Memory B cell (primary cell): Measurements from ENCODE around the gene HPCAL1.

Experiments used
- ATAC-seq: fragments of 150-1000 bp; cut with Tn5 transposase; 2 replicates; pipeline ENCODE4 v1.10.0; 2021; ENCODE audit warnings: low read depth, mild to moderate bottlenecking, moderate library complexity
- DNase-seq, 2 donors: peaks; one replicate each; pipeline ENCODE4 v3.0.0; 2022; ENCODE audit warnings: low spot score in 2 of 2
- H3K27ac Mint-ChIP-seq: one replicate; pipeline ENCODE4 v1.8.0; 2022; ENCODE audit warnings: mild to moderate bottlenecking, moderate library complexity, mixed read lengths
- H3K27me3 Mint-ChIP-seq: one replicate; pipeline ENCODE4 v1.8.0; 2022; ENCODE audit warnings: mixed read lengths
- H3K36me3 Mint-ChIP-seq: one replicate; pipeline ENCODE4 v1.8.0; 2022; ENCODE audit warnings: mild to moderate bottlenecking, mixed read lengths
- H3K4me1 Mint-ChIP-seq: one replicate; pipeline ENCODE4 v1.8.0; 2022; ENCODE audit warnings: mixed read lengths
- H3K4me3 Mint-ChIP-seq: one replicate; pipeline ENCODE4 v1.8.0; 2022; ENCODE audit warnings: mild to moderate bottlenecking, moderate library complexity, mixed read lengths
- H3K9me3 Mint-ChIP-seq: one replicate; pipeline ENCODE4 v1.8.0; 2022; ENCODE audit warnings: mixed read lengths

The HPCAL1 gene

DNA sequence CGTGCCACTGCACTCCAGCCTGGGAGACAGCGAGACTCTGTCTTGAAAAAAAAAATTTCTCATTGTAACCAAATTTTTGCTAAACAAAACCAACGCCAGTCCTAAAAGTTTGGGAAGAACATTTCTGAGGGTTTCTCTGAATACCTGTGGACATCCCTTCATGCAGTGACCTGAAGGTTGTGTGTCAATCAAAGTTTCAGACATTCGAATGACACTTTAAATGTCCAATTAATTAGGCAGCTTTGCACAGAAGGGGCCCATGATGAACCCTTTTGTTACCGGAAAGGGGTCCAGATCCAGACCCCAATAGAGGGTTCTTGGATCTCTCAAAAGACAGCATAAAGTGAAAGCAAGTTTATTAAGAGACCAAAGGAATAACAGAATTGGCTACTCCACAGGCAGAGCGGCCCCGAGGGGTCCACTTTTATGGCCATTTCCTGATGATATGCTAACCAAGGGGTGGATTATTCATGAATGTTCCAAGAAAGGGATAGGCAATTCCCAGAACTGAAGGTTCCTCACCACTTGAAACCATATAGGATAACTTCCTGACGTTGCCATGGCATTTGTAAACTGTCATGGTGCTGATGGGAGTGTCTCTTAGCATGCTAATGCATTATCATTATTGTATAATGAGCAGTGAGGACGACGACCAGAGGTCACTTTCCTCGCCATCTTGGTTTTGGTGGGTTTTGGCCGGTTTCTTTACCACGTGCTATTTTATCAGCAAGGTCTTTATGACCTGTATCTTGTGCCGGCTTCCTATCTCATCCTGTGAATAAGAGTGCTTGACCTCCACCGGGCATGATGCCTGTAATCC is 27.5 kb upstream of the HPCAL1 start:
- no peaks in the 10 kb centered on the region for H3K9me3 Mint-ChIP-seq
- H3K4me1 Mint-ChIP-seq: peaks cover 10% of the 10 kb centered on the region
- DNase-seq (no peak), ATAC-seq (no peak)
- H3K4me3 Mint-ChIP-seq: no peak overlapping the region
- no peaks in the 10 kb centered on the region for H3K36me3 Mint-ChIP-seq
- peaks cover 13% of the 10 kb centered on the region for H3K27me3 Mint-ChIP-seq
- H3K27ac Mint-ChIP-seq: no peak overlapping the region

DNA sequence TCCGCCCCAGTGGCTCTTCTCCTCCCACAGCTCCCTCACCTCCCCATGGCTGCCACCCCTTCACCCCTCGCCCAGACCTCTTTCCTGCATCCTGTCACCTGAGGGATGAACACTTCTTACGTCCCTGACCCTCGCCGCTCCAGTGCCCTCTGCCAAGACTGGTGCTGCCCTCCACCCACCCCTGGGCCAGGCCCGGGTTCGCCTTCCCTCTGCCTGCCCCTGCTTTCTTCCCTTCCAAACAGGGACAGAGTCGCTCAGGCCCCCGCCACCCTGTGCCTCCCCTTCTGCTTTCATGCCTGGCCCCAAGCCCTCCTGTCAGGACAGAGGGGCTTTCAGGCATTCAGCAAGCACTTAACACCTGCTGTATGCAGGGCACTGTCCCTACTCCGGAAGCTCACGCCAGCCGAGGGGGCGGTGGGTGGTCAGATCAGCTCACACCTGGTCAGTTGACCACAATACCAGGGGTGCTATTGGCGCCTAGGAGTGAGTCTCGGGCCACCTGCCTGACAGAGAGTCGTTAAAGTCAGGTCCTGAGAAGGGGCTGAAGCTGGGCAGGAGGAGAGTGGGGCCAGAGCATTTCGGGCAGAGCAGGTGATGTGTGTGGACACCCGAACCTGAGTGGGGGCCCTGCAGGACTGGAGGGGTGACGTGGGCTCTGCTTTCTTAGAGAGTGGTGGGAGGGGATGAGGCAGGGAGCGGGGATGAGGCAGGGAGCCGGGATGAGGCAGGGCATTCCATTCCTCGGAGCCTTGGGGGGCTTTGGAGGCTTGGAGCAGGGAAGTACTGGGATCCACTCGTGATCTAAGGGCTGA is 26.0 kb upstream of the HPCAL1 start:
- Mint-ChIP-seq H3K9me3 (no peaks in the 10 kb centered on the region), H3K4me1 (peaks cover 7% of the 10 kb centered on the region), H3K4me3 (no peak overlapping the region), H3K27ac (no peak overlapping the region), H3K36me3 (no peaks in the 10 kb centered on the region), H3K27me3 (peaks cover 13% of the 10 kb centered on the region)
- no peak for DNase-seq
- ATAC-seq: no peak

DNA sequence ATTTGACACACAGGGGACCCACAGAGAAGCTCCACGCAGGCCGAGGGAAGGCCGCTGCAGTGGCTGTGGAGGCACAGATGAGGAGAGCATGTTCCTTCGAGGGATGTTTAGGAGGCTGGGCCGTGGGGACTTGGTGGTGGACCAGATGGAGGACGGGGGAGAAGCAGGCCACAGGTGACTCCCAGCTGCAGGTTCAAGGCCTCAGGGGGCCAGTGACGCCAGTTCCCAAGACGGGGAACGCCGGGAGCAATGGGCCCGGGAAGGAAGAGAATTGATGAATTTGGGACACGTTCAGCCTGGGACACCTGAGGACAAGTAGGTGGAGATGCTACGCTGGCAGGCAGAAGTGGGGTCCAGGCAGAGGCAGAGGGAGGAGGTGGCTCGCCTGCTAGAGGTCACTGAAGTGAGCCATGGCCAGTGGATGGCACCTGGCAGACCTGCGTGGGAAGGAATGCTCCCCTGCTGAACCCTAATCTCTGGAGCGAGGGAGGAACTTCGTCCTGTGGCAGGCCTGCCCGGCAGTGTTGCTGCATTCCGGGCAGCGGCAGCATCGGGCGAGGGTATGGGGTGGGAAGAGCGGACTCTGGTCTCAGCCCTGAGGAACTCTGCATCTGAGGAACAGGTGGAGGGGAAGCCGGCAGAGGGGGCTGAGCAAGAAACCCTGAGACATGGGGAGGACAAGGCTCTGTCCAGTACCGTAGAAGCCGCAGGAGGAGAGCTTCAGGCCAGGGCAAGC is 25.2 kb upstream of the HPCAL1 start:
- H3K27ac Mint-ChIP-seq: no peak overlapping the region

DNA sequence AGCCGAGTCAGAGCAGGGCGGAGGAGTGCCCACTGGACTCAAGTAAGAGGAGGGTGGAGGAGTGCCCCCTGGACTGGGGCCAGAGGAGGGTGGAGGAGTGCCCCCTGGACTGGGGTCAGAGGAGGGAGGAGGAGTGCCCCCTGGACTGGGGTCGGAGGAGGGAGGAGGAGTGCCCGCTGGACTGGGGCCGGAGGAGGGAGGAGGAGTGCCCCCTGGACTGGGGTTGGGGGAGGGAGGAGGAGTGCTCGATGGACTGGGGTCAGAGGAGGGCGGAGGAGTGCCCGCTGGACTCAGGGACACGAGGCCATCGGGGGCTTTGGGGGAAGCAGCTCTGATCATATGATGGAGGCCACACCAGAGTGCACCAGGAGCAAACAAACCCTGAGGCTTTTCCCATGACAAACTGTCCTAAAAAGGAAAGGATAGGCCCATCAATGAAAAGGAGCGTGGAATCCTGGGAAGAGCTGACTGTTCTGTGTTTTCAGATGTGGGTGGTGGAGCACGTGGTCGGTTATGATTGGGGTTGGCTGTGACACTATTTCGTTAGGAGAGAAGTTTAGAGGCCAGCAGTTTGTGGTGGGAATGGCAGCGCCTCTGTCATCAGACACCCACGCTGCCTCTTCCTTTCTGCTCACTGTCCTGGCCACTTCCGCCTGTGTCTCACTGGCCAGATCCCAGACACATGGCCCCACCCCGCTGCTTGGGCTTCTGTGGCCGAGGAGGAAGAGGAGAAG is 24.5 kb upstream of the HPCAL1 start:
- Mint-ChIP-seq H3K27ac (no peak overlapping the region), H3K36me3 (no peaks in the 10 kb centered on the region), H3K27me3 (peaks cover 13% of the 10 kb centered on the region), H3K4me3 (no peak overlapping the region), H3K4me1 (peaks cover 7% of the 10 kb centered on the region), H3K9me3 (no peaks in the 10 kb centered on the region)
- no peak for DNase-seq
- no peak for ATAC-seq

More for the DNA sequence above, 25.2 kb upstream of the HPCAL1 start:
- ATAC-seq: no peak
- peaks cover 13% of the 10 kb centered on the region for H3K27me3 Mint-ChIP-seq
- H3K4me3 Mint-ChIP-seq: no peak overlapping the region
- H3K4me1 Mint-ChIP-seq: peaks cover 7% of the 10 kb centered on the region
- no peak for DNase-seq
- H3K9me3 Mint-ChIP-seq: no peaks in the 10 kb centered on the region
- H3K36me3 Mint-ChIP-seq: no peaks in the 10 kb centered on the region

DNA sequence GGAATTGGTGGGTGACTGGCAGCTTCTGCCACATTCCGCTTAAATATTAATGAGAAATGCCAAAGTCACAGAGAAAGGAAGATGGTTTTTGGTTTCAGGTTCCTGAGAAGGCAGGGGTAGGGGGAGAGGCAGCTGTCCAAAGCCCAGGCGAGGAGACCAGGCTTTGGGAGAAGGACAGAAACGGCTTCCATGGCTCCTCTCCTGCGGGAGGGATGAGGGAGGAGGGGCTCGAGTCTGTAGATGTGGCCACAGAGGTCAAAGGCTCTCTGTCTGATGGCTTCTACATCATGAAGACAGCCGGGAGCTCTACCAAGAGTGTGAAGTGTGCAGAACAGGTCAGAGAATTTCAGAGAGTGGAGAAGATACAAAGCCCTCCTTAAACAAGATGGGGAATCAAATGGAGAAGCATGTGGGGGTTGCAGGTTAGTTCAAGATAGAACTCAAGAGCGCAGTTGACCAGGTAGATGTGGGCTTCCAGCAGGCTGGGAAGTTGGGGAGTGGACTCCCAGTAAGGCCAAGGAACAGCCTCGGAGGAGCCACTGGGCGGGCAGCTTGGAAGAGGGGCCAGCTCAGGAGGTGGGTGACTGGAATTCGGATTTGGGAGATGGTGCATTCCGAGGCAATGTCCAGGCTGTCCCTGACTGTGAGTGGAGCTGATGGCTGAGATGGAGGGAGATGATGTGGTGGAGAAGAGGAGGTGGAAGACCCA is 23.8 kb upstream of the HPCAL1 start:
- no peaks in the 10 kb centered on the region for H3K36me3 Mint-ChIP-seq
- H3K27ac Mint-ChIP-seq: no peak overlapping the region
- H3K4me3 Mint-ChIP-seq: no peak overlapping the region

DNA sequence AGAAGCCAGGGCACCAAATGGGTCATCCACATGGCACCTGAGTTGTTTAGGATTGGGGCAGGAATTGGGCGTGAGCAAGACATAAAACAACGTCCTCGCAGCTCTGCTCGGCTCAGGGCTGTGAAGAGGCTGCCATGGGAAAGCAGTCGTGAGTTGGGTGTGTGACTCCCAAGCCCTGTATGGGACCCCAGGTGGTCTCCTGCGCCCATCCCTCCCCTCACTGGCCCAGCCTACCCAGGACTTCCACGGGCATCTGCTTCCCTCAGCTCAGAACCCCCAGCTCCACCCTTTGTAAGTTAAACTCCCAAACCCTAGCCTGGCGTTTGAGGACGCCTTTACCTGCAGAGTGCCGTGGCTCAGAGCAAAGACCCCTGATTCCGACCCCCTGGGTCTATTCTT is 23.2 kb upstream of the HPCAL1 start:
- Mint-ChIP-seq H3K27ac (no peak overlapping the region), H3K4me1 (peaks cover 7% of the 10 kb centered on the region), H3K9me3 (no peaks in the 10 kb centered on the region), H3K4me3 (no peak overlapping the region), H3K36me3 (no peaks in the 10 kb centered on the region), H3K27me3 (peaks cover 13% of the 10 kb centered on the region)
- ATAC-seq (no peak), DNase-seq (no peak)

More for the DNA sequence above, 23.8 kb upstream of the HPCAL1 start:
- DNase-seq (no peak), ATAC-seq (no peak)
- no peaks in the 10 kb centered on the region for H3K9me3 Mint-ChIP-seq
- peaks cover 7% of the 10 kb centered on the region for H3K4me1 Mint-ChIP-seq
- peaks cover 13% of the 10 kb centered on the region for H3K27me3 Mint-ChIP-seq

DNA sequence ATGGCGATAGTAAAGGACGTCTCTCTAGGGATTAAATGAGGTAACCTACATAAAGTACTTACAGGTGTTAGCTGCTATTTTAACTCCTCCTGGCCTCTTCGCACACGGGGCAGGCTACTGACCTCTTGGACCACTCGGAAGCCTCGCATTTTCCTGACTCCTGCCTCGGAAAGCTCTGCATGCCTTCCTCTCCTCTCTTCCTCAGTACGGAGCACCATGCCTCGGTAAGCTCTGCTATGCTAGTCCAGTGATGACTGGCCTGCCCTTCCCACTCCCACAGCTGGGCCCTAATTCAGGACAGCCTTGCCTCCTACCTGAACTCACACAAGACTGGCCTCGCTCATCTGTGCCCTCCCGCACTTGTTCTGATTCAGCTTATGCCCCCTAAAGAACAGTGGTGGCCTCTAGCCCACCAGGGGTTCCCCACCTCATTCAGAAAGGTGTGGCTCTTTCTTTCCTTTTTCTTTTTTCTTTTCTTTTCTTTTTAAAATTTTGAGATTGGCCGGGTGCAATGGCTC is 22.7 kb upstream of the HPCAL1 start:
- DNase-seq (no peak), ATAC-seq (no peak)
- peaks cover 9% of the 10 kb centered on the region for H3K4me1 Mint-ChIP-seq
- H3K27me3 Mint-ChIP-seq: peaks cover 13% of the 10 kb centered on the region
- H3K36me3 Mint-ChIP-seq: no peaks in the 10 kb centered on the region
- no peaks in the 10 kb centered on the region for H3K9me3 Mint-ChIP-seq
- no peak overlapping the region for H3K4me3 Mint-ChIP-seq
- H3K27ac Mint-ChIP-seq: no peak overlapping the region

DNA sequence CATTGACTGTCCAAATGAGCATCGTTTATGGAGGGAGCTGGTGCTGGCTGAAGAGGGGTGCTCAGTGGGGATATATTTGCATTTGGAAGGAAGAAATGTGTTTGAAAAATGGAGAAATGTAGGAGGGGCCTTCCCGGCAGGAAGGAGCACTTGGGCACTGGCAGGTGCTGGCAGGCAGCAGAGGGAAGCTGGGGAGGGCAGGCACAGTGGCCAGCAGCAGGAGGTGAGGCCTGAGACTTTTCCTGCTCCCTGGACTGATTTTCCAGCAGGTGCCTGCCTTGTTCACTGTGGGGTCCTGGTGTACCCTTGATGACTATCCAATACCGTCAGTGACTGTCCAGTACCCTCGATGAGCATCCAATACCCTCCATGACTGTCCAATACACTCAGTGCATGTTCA is 20.8 kb upstream of the HPCAL1 start:
- no peak overlapping the region for H3K4me3 Mint-ChIP-seq
- peaks cover 7% of the 10 kb centered on the region for H3K27me3 Mint-ChIP-seq
- H3K36me3 Mint-ChIP-seq: no peaks in the 10 kb centered on the region
- DNase-seq (no peak), ATAC-seq (no peak)
- H3K9me3 Mint-ChIP-seq: no peaks in the 10 kb centered on the region
- no peak overlapping the region for H3K27ac Mint-ChIP-seq
- H3K4me1 Mint-ChIP-seq: peaks cover 11% of the 10 kb centered on the region

DNA sequence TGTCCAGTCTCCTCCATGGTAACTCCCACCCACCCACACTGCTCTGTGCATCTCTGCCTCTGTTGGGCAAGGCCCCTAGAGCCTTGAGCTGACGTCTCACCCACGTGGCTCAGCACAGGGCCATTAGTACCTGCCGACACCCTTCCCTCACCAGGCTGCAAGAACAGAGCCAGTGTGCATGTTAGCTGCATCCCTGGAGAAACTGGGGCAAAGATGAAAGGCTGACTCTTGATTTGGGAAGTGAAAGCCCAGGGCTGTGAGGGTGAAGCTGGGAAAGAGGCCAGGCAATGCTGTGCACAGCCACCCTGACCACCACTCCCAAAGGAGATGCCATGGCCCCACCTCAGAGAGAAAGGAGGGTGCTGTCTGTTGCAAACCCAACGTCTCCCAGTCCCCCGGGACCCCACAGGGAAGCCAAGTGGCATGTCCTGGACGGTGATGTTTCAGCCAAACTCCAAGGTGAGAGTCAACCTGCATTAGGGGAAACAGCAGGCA is 20.0 kb upstream of the HPCAL1 start:
- Mint-ChIP-seq H3K9me3 (no peaks in the 10 kb centered on the region), H3K4me1 (peaks cover 11% of the 10 kb centered on the region), H3K27me3 (peaks cover 3% of the 10 kb centered on the region), H3K36me3 (no peaks in the 10 kb centered on the region), H3K27ac (no peak overlapping the region), H3K4me3 (no peak overlapping the region)
- no peak for ATAC-seq
- no peak for DNase-seq

DNA sequence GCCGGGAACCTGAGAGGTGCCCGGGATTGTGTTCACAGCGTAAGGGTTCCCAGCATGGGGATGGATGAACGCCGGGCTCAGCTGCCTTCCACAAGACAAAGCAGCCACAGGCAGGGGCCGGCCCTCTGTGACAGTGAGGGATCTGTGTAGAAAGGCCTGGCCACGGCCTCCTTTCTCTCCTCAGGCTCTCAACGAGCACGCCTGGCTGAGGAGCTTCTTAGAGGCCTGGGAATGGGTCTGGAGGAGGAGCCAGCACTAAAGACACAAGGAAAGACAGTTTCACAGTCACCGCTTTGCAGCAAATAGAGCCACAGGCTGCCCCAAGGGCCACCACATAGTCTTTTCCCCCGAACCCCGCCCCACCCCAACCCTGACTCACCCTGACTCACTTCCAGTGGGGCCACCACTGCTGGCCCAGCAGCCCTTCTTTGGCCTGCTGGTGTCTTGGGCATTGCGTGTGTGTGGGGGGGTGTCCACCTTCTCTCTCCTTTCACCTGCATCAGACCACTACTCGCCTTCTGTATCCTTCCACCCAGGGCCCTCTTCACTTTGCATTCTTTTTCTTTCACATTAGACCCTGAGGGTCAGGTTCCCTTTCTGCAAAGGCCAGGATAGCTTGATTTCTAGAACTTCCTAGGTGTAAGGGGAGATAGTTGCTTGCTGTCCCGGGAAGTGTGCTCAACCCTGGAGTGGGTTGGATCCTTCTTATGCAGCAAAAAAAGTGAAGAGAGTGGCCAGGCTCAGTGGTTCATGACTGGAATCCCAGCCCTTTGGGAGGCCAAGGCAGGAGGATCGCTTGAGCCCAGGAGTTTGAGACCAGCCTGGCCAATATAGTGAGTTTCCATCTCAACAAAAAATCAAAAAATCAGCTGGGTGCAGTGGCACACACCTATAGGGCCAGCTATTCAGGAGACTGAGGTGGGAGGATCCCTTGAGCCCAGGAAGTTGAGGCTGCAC is 19.3 kb upstream of the HPCAL1 start:
- Mint-ChIP-seq H3K27me3 (peaks cover 3% of the 10 kb centered on the region), H3K4me1 (peaks cover 6% of the 10 kb centered on the region), H3K36me3 (no peaks in the 10 kb centered on the region), H3K9me3 (no peaks in the 10 kb centered on the region), H3K4me3 (no peak overlapping the region), H3K27ac (no peak overlapping the region)
- ATAC-seq (no peak), DNase-seq (no peak)

DNA sequence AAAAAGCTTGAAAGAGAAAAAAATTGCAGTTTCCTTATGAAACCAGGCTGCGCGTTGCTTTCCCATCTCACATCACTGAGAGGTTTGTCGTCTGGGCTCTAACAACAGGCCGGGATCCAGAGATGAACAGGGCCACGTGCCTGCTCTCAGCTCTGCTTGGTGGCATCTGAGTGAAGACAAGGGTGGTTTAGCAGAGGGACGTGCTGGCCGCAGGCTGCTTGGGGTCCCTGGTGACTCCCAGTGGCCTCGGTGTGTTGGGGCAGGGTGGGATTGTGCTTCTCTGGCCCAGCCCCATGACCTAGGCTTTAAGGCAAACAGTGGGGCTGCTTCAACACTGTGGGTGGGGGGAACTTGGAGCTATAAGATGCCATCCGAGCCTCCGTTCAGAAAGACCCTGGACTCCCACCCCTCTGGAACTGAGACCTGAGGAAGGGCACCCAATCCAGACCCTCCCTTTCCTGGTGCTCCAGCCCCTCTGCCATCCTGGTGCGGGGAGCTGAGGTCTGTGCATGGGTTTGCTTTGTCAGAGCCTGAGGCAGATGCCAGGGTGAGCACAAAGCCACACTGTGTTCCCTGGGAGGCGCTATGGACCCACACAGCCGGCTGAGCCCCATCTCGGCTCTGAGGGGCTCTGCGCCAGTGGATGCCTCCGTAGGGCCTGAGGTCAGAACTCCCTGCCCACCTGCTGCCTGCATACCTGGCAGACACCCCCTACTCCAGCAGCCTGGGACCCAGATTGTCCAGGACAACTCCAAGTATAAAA is 18.4 kb upstream of the HPCAL1 start:
- H3K27ac Mint-ChIP-seq: no peak overlapping the region
- H3K36me3 Mint-ChIP-seq: no peaks in the 10 kb centered on the region
- DNase-seq (no peak), ATAC-seq (no peak)
- H3K4me1 Mint-ChIP-seq: peaks cover 4% of the 10 kb centered on the region
- no peaks in the 10 kb centered on the region for H3K9me3 Mint-ChIP-seq
- H3K27me3 Mint-ChIP-seq: no peaks in the 10 kb centered on the region
- no peak overlapping the region for H3K4me3 Mint-ChIP-seq
